ENCODE data around the gene RSPO4.

DNA sequence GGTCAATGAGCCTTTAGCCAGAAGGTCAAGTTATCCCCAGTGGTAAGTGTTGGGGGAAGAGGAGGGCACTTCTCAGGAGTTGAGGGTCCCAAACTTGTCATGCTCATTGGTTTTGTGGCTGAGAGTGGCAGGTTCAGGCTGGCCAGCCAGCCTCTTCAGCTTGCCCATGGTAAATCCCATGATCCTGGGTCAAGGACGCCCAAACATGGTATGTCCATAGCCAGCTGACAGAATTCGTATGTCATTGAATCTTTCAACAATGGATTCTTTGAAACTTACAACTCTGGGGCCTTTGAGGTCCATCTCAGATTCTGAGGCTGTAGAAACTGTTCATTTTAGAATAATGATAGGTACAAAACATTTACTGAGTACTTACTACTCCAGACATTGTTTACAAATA lies 36.1 kb upstream of the RSPO4 start:
- TF ChIP-seq, protein P1, sequence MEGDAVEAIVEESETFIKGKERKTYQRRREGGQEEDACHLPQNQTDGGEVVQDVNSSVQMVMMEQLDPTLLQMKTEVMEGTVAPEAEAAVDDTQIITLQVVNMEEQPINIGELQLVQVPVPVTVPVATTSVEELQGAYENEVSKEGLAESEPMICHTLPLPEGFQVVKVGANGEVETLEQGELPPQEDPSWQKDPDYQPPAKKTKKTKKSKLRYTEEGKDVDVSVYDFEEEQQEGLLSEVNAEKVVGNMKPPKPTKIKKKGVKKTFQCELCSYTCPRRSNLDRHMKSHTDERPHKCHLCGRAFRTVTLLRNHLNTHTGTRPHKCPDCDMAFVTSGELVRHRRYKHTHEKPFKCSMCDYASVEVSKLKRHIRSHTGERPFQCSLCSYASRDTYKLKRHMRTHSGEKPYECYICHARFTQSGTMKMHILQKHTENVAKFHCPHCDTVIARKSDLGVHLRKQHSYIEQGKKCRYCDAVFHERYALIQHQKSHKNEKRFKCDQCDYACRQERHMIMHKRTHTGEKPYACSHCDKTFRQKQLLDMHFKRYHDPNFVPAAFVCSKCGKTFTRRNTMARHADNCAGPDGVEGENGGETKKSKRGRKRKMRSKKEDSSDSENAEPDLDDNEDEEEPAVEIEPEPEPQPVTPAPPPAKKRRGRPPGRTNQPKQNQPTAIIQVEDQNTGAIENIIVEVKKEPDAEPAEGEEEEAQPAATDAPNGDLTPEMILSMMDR (conservative IDR thresholded peaks at IDR 0.05; ENCODE audit: low read depth, low read length), result no peak
- TF ChIP-seq EZH2 (IDR thresholded peaks at IDR 0.05; ENCODE audit: borderline replicate concordance, low read depth, low read length, poor library complexity, severe bottlenecking), result no peak
